Measurements from ENCODE around the gene GMDS. TPM values are rescaled to one million over a fixed set of nuclear protein-coding genes. Genes with fewer than 3 reads are reported as not detected.

GMDS gene
- total RNA-seq, 1 donor from 2014 or later = 105 TPM

DNA sequence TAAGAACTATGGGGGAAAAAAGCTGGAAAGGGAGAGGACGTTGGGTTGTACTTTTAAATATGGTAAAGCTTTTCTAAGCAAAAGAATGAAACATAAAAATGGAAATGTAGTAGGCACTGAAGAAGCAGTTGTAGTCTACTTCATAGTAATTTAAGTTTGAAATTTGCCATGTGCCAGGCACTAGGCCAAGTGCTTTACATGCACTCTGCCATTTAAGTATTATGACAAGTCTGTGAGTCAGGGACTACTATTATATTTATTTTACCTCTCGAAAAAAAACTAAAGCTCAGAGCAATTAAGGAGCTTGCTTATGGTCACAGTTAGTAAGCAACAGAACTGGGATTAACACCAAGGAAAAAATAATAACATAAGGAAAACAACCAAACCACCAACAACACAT is 257.8 kb downstream of the GMDS start:
- DNase-seq (ENCODE audit: low spot score) = no peak

- no peak for DNase-seq (ENCODE audit: low spot score)
These were observed 258.8 kb downstream of the GMDS start for GRCh38 chr6:1986454-1987243.

DNA sequence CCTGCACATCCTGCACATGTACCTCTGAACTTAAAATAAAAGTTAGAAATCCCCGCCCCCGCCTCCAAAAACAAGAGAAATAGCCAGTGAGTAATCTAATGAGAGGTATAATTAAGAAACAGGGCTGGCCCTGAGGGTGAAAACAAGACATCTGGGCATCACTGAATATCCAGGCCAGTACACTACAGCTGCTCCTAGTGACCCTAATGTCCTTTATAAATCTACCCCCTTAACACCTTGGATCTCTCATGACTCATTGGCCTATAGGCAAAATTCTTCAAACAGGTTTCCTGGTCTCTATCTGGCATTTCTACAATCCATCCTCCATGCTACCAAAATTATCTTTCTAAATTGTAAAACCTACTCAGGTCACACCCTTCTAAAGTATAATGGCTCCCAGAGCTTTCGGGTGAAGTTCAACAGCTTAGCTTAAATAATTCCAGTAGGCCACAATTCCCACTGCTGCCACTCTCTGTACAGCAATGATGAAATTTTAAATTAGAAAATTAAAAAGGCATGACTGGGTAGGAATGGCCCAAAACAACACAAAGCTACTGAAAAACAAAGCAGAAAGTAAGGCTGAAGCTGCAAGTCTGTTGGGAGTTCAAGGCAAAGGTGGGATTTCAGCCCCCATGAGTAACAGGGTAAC is 260.9 kb downstream of the GMDS start:
- DNase-seq (ENCODE audit: low spot score) = no peak

DNA sequence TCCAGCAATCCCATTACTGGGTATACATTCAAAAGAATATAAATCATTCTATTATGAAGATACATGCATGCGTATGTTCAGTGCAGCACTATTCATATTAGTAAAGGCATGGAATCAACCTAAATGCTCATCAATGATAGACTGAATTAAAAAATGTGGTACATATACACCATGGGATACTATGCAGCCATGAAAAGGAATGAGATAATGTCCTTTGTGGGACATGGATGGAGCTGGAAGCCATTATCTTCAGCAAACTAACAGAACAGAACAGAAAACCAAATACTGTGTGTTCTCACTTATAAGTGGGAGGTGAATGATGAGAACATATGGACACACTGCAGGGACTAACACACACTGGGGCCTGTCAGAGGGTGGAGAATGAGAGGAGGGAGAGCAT is 261.6 kb downstream of the GMDS start:
- DNase-seq (ENCODE audit: low spot score) = no peak

GRCh38 chr6:1972962-1973361 is 272.4 kb downstream of the GMDS start:
- DNase-seq (ENCODE audit: low spot score) = no peak

DNA sequence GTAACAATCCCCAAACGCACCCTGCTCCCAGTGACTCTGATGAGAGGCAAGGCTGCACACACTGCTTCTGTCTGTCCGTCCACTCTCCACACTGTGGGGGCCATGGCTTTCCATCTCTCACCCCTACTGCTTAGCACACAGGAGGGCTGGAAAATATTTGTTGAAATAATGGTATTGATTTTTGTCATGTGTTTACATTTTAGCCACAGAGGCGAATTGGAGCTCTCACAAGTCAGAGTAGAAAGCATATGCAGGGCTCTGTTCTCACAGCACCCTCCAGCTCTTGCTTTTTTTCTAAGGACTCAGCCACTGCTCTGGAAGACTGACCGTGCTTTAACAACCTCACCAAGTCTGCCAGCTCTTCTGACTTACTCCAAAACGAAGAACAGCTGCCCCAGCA is 273.8 kb downstream of the GMDS start:
- no peak for DNase-seq (ENCODE audit: low spot score)

- DNase-seq (ENCODE audit: low spot score) = no peak
These were observed 275.2 kb downstream of the GMDS start for GRCh38 chr6:1970151-1970561.

DNA sequence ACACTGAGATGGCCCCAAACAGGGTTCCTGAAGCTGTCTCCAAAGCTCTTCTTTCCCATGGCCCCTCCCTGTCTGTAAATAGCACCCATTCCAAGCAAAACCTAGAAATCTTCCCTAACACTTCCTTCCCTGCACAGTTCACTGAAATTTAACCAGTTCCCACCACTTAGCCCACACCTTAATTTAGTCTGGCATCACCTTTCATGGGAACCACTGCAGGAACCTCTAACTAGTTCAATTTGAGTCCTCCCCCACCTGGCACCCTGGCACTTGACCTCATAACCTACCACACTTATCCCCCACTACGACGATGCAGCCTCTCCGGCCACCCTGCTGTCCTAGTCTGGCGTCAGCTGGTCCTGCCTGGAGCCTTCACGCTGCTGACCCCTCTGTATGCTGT is 278.7 kb downstream of the GMDS start:
- DNase-seq (ENCODE audit: low spot score) = no peak

- no peak for DNase-seq (ENCODE audit: low spot score)
These were observed 279.7 kb downstream of the GMDS start for GRCh38 chr6:1965596-1966224.

- no peak for DNase-seq (ENCODE audit: low spot score)
These were observed 281.8 kb downstream of the GMDS start for GRCh38 chr6:1963596-1963995.

DNA sequence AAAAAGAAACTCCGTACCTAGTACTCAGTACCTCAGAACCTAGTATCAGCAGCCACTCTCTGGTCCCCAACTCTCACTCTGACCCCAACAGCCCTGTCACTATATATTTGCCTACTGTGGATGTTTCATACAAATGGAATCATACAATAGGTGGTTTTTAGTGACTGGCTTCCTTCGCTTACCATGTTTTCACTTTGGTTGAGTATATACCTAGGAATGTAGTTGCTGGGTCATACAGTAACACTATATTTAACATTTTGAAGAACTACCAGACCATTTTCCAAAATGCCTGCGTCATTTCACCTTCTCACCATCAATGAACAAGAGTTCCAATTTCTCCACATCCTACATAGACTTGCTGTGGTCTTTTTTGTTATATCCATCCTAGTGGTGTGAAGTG is 283.2 kb downstream of the GMDS start:
- DNase-seq (ENCODE audit: low spot score) = no peak

DNA sequence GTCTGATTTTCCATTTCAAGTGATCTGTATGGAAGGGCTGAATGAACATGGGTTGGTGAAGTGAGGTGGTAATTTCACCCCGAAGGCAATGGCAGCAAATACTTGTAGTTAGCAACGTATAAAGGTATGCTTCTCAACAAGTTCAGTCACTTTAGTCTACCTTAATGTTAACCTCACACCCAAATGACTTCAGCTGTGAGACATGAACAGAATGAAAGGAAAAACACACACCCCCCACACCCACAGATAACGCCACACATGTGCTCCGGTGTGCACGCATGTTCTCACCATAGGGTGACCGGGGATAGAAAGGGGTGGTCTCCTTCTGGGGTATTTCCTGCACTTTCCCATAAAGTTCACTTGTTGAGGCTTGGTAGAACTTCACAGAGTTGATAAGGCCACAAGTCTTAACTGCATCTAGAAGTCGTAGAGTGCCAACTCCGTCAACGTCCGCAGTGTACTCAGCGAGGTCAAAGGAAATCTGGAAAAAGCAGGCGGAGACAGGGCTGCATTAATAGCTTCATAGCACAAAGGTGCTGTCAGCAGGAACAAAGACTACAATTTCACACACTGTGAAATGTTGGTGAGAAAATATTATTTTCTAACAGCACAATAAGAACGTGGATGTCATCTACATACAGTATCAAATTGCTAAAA is 284.8 kb downstream of the GMDS start:
- DNase-seq (ENCODE audit: low spot score) = no peak

DNA sequence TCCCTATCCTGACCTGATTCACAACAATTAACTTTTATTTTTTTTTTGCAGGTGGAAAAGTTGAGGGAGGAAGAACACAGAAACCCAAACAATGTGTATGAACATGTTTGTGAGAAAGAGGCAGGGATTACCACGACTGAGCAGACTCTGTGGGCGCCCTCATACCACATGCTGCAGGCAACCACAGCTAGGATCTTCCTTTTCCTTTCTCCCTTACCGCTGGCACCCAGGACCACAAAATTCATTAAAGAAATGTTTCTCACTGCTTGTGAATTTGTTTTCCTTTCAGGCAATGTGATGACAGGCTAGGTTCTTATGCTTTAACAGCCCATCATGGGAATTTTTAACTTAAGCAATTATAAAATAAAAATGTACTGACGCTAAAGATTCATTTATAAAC is 287.1 kb downstream of the GMDS start:
- DNase-seq (ENCODE audit: low spot score) = no peak

DNA sequence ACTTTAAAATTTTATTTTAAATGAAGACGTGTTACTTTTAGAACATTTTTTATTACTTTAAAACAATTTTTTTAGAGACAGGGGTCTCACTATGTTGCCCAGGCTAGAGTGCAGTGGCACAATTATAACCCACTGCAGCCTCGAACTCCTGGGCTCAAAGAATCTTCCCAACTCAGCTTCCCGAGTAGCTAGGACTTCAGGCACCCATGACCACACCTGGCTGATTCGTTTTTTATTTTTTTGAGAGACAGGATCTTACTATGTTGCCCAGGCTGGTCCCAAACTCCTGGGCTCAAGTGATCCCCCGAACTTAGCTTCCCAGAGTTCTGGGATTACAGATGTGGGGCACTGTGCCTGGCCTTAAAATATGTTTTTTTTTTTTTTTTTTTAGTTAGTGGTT is 287.7 kb downstream of the GMDS start:
- DNase-seq (ENCODE audit: low spot score) = no peak

GRCh38 chr6:1952740-1953360 is 292.6 kb downstream of the GMDS start:
- DNase-seq (ENCODE audit: low spot score) = no peak

- DNase-seq (ENCODE audit: low spot score) = no peak
These were observed 294.8 kb downstream of the GMDS start for GRCh38 chr6:1950631-1951030.

DNA sequence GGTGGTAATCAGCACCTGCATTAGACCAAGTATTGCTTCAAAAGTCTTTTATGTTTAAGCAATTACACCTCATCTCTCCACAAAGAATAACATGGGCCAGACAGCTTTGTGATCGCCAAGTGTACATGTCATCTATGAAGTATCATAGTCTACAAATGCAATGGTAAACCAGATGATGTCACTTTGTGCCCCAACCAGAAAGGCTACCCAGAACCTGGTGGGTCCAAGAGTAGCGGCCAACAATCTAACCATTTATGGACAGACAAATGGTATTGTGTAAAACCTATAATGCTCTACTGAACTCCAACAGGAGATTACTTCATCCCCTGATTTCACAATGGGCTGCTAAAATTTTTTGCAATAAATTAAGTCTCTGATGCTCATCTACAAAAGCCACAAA is 295.9 kb downstream of the GMDS start:
- no peak for DNase-seq (ENCODE audit: low spot score)

DNA sequence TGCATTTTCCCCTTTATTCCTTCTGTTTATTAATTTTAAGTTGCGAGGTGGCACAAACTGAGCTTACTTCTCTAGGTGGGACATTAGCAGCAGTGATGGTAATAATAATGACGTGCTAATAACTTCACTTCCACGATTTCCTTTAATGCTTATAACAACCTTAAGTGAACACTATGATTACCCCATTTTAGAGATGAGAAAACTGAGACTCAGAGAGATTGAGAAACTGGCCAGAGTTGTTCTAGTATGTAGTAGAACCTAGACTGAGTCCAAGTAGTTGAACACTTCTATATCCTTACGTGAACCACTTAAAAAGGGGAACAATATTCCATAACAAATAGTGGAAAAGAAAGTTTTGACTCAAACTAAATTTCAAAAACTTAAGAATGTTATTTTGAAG is 297.5 kb downstream of the GMDS start:
- no peak for DNase-seq (ENCODE audit: low spot score)

GRCh38 chr6:1946583-1946982 is 298.8 kb downstream of the GMDS start:
- no peak for DNase-seq (ENCODE audit: low spot score)

DNA sequence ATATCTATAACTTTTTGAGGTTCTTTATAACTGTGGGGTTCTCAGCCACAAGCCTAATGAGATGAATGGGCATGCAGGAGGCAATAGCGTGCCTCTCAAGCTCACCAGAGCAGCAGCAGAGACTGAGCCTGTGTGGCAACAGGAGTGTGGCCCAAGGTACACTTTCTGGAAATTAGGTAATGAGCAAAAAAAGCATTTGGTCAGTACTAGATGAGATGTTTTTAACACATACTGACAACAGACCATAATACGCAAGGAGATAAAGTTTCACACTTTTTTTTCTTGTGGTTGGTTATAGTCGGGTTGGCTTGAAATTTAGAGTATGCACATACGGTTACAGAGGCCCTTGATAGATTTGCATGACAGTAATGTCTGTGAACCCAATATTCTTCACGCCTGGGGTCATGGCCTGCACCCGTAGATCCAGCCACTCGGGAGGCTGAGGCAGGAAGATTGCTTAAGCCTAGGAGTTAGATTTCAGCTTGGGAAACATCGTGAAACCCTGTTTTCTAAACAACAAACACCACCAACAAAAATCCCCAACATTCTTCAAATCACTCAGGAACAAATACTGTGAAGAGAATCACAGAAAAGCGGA is 300.1 kb downstream of the GMDS start:
- no peak for DNase-seq (ENCODE audit: low spot score)

GRCh38 chr6:1942834-1943233 is 302.6 kb downstream of the GMDS start:
- DNase-seq (ENCODE audit: low spot score) = no peak

GRCh38 chr6:1941534-1941933 is 303.9 kb downstream of the GMDS start:
- no peak for DNase-seq (ENCODE audit: low spot score)
